HL-60/S4 treated with retinoic acid at 250 ng/mL for 4 days and 3 days (cell line): ENCODE data around the gene NEURL4.
"Not testable (repeated sequence)": the region's sequence is repeated elsewhere in the genome, so short reads cannot be mapped to it uniquely, and the experiment has no call there.

ENCODE experiments used
- in situ Hi-C: fragments of 300-500 bp; cut with MboI; formaldehyde crosslinking; loops from 2 replicates; pipeline ENCODE4 v1.7.0; 2022; ENCODE audit warnings: low sequenced_read_pairs

NEURL4 gene

GRCh38 chr17:7328840-7329373, at the start of gene NEURL4:
Gene NEURL4, minus strand, starts transcription at chr17:7329335. Its CDS starts 23 bp downstream, at chr17:7329312.
- in situ Hi-C loops: no loop called here

- in situ Hi-C loops: no loop called here
Observed at GRCh38 chr17:7374353-7374752, 45.2 kb upstream of the NEURL4 start.

- in situ Hi-C loops: no loop called here
Observed at GRCh38 chr17:7370853-7371252, 41.7 kb upstream of the NEURL4 start.

- in situ Hi-C loops: no loop called here
Observed at GRCh38 chr17:7369825-7370224, 40.7 kb upstream of the NEURL4 start.

GRCh38 chr17:7368599-7368994, 39.5 kb upstream of the NEURL4 start:
- in situ Hi-C loops: not testable (repeated sequence)

- in situ Hi-C loops: no loop called here
Observed at GRCh38 chr17:7367918-7368598, 38.9 kb upstream of the NEURL4 start.

- in situ Hi-C loops: no loop called here
Observed at GRCh38 chr17:7367083-7367482, 37.9 kb upstream of the NEURL4 start.

GRCh38 chr17:7365963-7366362, 36.8 kb upstream of the NEURL4 start:
- in situ Hi-C loops: not testable (repeated sequence)

- in situ Hi-C loops: no loop called here
Observed at GRCh38 chr17:7363311-7363710, 34.2 kb upstream of the NEURL4 start.

- in situ Hi-C loops: no loop called here
Observed at GRCh38 chr17:7361906-7362305, 32.8 kb upstream of the NEURL4 start.

- in situ Hi-C loops: no loop called here
Observed at GRCh38 chr17:7357381-7357780, 28.2 kb upstream of the NEURL4 start.

- in situ Hi-C loops: no loop called here
Observed at GRCh38 chr17:7356756-7357155, 27.6 kb upstream of the NEURL4 start.

- in situ Hi-C loops: no loop called here
Observed at GRCh38 chr17:7356072-7356549, 27.0 kb upstream of the NEURL4 start.

- in situ Hi-C loops: no loop called here
Observed at GRCh38 chr17:7355573-7355972, 26.4 kb upstream of the NEURL4 start.

- in situ Hi-C loops: no loop called here
Observed at GRCh38 chr17:7355053-7355452, 25.9 kb upstream of the NEURL4 start, which contains the start of gene TMEM95. Gene TMEM95, plus strand, starts transcription at chr17:7355156. Its CDS starts 49 bp downstream, at chr17:7355205.

- in situ Hi-C loops: no loop called here
Observed at GRCh38 chr17:7354262-7354843, 25.2 kb upstream of the NEURL4 start.

- in situ Hi-C loops: no loop called here
Observed at GRCh38 chr17:7352910-7353635, 23.9 kb upstream of the NEURL4 start.

GRCh38 chr17:7352503-7352889, 23.4 kb upstream of the NEURL4 start:
- in situ Hi-C loops: no loop called here

GRCh38 chr17:7351665-7352502, 22.7 kb upstream of the NEURL4 start, which contains the start of gene KCTD11:
Gene KCTD11, plus strand, starts transcription at chr17:7352162.
- in situ Hi-C loops: no loop called here

- in situ Hi-C loops: no loop called here
Observed at GRCh38 chr17:7348478-7349242, 19.5 kb upstream of the NEURL4 start.
